Keratinocyte (primary cell): ENCODE results near the gene RASA3.

Experiments
- EZH2 ChIP-seq: IDR thresholded peaks from one replicate; pipeline ENCODE4 v1.6.1; 2012; ENCODE audit warnings: inconsistent platforms, mild to moderate bottlenecking, low read length, moderate library complexity
- TF ChIP-seq, protein P1 (sequence below), 3 experiments: IDR thresholded peaks in 1 of 3; conservative IDR thresholded peaks in 1 of 3; optimal IDR thresholded peaks in 1 of 3; 2 replicates in 2 of 3; 3 replicates in 1 of 3; pipeline versions ENCODE3 to v1.5.1; 2011; ENCODE audit warnings: low read length in 3 of 3, mild to moderate bottlenecking in 3 of 3, moderate library complexity in 2 of 3, control low read depth in 1 of 3, inconsistent platforms in 1 of 3; ENCODE audit not compliant: insufficient read depth in 2 of 3; ENCODE audit errors: extremely low read depth in 1 of 3

DNA sequence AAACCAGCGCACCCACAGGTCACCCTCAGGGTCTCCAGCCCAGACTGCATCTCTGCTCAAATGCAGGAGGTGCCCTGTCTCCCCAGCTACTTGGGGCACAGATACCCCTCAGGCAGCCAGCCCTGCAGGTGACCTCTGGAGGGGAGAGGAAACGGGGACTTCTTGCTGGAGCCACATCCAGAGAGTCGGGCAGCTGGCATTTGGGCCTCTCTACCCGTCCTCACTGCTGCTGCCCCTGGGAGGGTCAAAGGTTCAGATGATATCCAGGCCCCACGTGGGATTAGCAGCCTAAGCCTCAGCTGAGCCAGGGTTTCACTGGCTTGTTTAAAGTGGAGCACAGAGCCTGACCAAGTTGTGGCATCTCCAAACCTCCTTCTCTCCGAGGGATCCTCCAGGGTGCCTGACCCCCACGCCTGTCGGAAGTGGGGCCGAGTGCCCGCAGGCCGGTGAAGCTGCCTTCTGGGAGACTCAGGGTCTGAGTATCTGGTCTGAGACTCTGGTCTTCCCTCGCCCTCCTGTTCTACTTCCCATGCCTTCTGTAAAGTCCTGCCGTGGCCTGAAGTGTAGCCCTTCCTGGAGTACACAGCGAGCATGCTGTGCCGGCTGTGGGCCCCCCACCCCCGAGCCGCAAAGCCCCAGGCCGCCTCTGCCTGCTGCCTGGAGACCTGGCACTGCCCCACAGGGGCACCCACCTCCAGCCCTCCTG lies 2.1 kb downstream of the RASA3 start:
- TF ChIP-seq, protein P1, sequence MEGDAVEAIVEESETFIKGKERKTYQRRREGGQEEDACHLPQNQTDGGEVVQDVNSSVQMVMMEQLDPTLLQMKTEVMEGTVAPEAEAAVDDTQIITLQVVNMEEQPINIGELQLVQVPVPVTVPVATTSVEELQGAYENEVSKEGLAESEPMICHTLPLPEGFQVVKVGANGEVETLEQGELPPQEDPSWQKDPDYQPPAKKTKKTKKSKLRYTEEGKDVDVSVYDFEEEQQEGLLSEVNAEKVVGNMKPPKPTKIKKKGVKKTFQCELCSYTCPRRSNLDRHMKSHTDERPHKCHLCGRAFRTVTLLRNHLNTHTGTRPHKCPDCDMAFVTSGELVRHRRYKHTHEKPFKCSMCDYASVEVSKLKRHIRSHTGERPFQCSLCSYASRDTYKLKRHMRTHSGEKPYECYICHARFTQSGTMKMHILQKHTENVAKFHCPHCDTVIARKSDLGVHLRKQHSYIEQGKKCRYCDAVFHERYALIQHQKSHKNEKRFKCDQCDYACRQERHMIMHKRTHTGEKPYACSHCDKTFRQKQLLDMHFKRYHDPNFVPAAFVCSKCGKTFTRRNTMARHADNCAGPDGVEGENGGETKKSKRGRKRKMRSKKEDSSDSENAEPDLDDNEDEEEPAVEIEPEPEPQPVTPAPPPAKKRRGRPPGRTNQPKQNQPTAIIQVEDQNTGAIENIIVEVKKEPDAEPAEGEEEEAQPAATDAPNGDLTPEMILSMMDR (optimal IDR thresholded peaks at IDR 0.05 in 1 of 3, IDR thresholded peaks at IDR 0.05 in 1 of 3, conservative IDR thresholded peaks at IDR 0.05 in 1 of 3; ENCODE audit: extremely low read depth in 1 of 3, insufficient read depth in 2 of 3, low read length in 3 of 3) = no peak
- no peak for TF ChIP-seq EZH2
